Measurements from ENCODE around the gene SLC10A3. TPM values are rescaled to one million over a fixed set of nuclear protein-coding genes. Genes with fewer than 3 reads are reported as not detected.

SLC10A3 gene
- total and polyA plus RNA-seq, 2 of the 8 experiments (the other 6 are each of a cell fraction or from before 2014, with no cell fraction given): 6.8 to 9.5 TPM

DNA sequence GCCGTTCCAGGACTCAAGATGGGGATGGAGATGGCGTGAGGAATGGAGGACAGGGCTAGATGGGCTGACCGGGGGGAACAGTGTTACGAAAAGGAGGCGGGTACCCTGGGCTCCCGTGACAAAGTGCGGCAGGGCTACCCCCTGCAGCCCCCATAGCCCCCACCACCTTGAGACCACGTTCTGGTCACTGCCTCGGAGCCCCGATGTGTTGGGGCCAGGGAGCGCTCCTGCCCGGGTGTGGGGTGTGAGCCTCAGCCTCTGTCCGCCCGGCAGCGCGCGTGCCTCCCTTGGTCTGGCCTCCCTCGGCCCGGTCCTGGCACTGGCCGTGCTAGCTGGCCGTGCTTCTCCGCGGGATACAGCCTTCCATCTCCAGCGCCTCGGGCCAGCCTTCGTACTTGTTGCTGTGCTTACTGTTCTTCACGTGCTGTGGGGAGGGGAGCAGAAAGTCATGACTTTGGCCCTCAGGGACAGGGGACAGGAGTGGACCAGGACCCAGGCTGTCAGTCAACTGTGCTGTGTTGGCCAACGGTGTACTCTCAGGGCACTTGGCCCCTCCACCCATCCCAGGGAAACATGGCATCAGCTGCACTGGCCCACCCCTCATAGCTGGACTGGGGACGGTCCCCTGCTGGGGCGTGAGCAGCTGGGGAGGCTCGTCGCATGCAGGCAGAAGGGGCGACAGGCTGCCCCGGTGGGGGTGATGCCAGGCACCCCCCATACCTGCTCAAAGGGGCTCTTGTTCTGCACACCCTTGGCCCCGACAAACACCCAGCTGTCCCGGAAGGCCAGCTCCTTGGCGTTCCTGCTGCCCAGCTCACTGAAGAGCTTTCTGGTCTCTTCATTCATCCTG, 16.3 kb upstream of the SLC10A3 start:
- ChIA-PET CTCF (ENCODE audit: partially characterized antibody) (no interaction called here), POLR2A (ENCODE audit: partially characterized antibody) (interaction anchor here (0.9 to 1.6 kb wide), 2 partner anchors 41 to 109 kb away, joined by 3 to 4 read pairs; partner anchors contain the start of gene RPL10)
- Histone ChIP-seq H2BK20ac (ENCODE audit: low read length) (no peak overlapping the region), H3K9me3 (ENCODE audit: insufficient read depth in 2 of 2, low read depth in 1 of 2, low read length in 1 of 2) (no peaks in the 10 kb centered on the region), H3K79me1 (ENCODE audit: low read depth, low read length) (no peaks in the 10 kb centered on the region), H4K91ac (replicated peaks; ENCODE audit: insufficient read length, low read length) (no peak overlapping the region), H2BK120ac (replicated peaks; ENCODE audit: low read depth, low read length) (no peak overlapping the region), H3K56ac (replicated peaks; ENCODE audit: insufficient read length, low read depth, low read length) (no peak overlapping the region), H3K79me2 (ENCODE audit: control insufficient read depth in 1 of 2, insufficient read depth in 2 of 2, low read length in 2 of 2) (no peaks in the 10 kb centered on the region), H3K4me3 (ENCODE audit: extremely low read depth in 1 of 4, insufficient read depth in 2 of 4, low read depth in 3 of 4, low read length in 4 of 4) (no peak overlapping the region), H3K18ac (ENCODE audit: extremely low read depth, low read length) (no peak overlapping the region), H2BK5ac (ENCODE audit: low read depth, low read length) (no peak overlapping the region), H4K8ac (ENCODE audit: extremely low read depth, insufficient read depth, low read length) (no peak overlapping the region), H3K27me3 (replicated peaks in 1 of 4; ENCODE audit: control insufficient read depth in 3 of 4, extremely low read depth in 1 of 4, insufficient read depth in 3 of 4, low read length in 3 of 4) (no peaks in the 10 kb centered on the region), H2BK15ac (ENCODE audit: low read length) (no peak overlapping the region), H3K23me2 (ENCODE audit: low read depth, low read length) (no peaks in the 10 kb centered on the region), H2BK12ac (ENCODE audit: low read depth, low read length) (no peak overlapping the region), H3K4me1 (replicated peaks in 1 of 4; ENCODE audit: control insufficient read depth in 3 of 4, insufficient read depth in 4 of 4, low read length in 3 of 4) (no peaks in the 10 kb centered on the region), H3K9ac (replicated peaks in 1 of 4; ENCODE audit: extremely low read depth in 1 of 4, low read depth in 3 of 4, low read length in 3 of 4) (no peak overlapping the region), H3K4ac (replicated peaks; ENCODE audit: insufficient read length, low read depth, low read length) (no peak overlapping the region), H3K36me3 (ENCODE audit: control insufficient read depth in 2 of 4, insufficient read depth in 4 of 4, low read length in 3 of 4) (no peaks in the 10 kb centered on the region; a peak in 1 of 8 replicates), H4K5ac (ENCODE audit: insufficient read length, low read depth, low read length) (no peak overlapping the region), H3K23ac (ENCODE audit: insufficient read length) (no peak overlapping the region), H3K4me2 (ENCODE audit: insufficient read depth in 1 of 2, low read depth in 2 of 2, low read length in 2 of 2) (no peak overlapping the region), H3K27ac (ENCODE audit: low read depth, low read length) (no peak overlapping the region), H4K20me1 (replicated peaks in 1 of 2; ENCODE audit: control insufficient read depth in 1 of 2, insufficient read depth in 2 of 2, low read length in 2 of 2) (no peaks in the 10 kb centered on the region), H2AFZ (ENCODE audit: low read length) (no peak overlapping the region), H3K14ac (ENCODE audit: insufficient read length) (no peak overlapping the region), H2AK5ac (ENCODE audit: low read depth, low read length) (no peak overlapping the region)
- DNase-seq (ENCODE audit: low read depth in 1 of 2, low spot score in 2 of 2): no peak
- WGBS, 2 experiments (ENCODE audit: extremely low coverage in 1 of 2, insufficient coverage in 1 of 2, insufficient read length in 1 of 2, insufficient replicate concordance in 2 of 2, low coverage in 1 of 2, low lambda C conversion rate in 2 of 2, missing lambda C conversion rate in 1 of 2): 88% methylated on average over 16 of the region's 37 CpGs; no CpG with 5 or more reads in 1 of the 2 experiments
- FAIRE-seq: no peak
- TF ChIP-seq SP4 (IDR thresholded peaks at IDR 0.05; ENCODE audit: low read length): no peak
- TF ChIP-seq PHF8 (conservative IDR thresholded peaks at IDR 0.05; ENCODE audit: low read depth, low read length): no peak
- no peak for TF ChIP-seq CHD2 (IDR thresholded peaks at IDR 0.05; ENCODE audit: low read length)
- TF ChIP-seq GABPA (IDR thresholded peaks at IDR 0.05; ENCODE audit: borderline replicate concordance, insufficient read depth, low read length): no peak
- TF ChIP-seq JUND (IDR thresholded peaks at IDR 0.05; ENCODE audit: low read length): no peak
- no peak for TF ChIP-seq BCL11A (IDR thresholded peaks at IDR 0.05; ENCODE audit: low read depth in 2 of 2, low read length in 2 of 2)
- TF ChIP-seq CTBP2 (IDR thresholded peaks at IDR 0.05; ENCODE audit: borderline replicate concordance, insufficient read depth, insufficient read length, low read length): no peak
- no peak for TF ChIP-seq POLR2AphosphoS5 (IDR thresholded peaks at IDR 0.05; ENCODE audit: low read depth, low read length)
- no peak for TF ChIP-seq KDM4A (IDR thresholded peaks at IDR 0.05; ENCODE audit: low read depth, low read length, severe bottlenecking)
- no peak for TF ChIP-seq JUN (IDR thresholded peaks at IDR 0.05; ENCODE audit: low read depth, low read length)
- no peak for TF ChIP-seq TEAD4 (IDR thresholded peaks at IDR 0.05; ENCODE audit: low read depth, low read length)
- no peak for TF ChIP-seq EP300 (IDR thresholded peaks at IDR 0.05; ENCODE audit: borderline replicate concordance in 1 of 2, low read depth in 2 of 2, low read length in 2 of 2)
- TF ChIP-seq NANOG (IDR thresholded peaks at IDR 0.05; ENCODE audit: insufficient read depth, low read depth, low read length, poor library complexity, severe bottlenecking): no peak

Measured in H1 (cell line).